ENCODE data around the gene NTRK3. TPM values are rescaled to one million over a fixed set of nuclear protein-coding genes. Genes with fewer than 3 reads are reported as not detected.
A peak's percentile ranks its signal among the peaks of the same experiment; 100 is the strongest.

The NTRK3 gene
- polyA plus RNA-seq, 1 experiment, result 0.21 TPM

DNA sequence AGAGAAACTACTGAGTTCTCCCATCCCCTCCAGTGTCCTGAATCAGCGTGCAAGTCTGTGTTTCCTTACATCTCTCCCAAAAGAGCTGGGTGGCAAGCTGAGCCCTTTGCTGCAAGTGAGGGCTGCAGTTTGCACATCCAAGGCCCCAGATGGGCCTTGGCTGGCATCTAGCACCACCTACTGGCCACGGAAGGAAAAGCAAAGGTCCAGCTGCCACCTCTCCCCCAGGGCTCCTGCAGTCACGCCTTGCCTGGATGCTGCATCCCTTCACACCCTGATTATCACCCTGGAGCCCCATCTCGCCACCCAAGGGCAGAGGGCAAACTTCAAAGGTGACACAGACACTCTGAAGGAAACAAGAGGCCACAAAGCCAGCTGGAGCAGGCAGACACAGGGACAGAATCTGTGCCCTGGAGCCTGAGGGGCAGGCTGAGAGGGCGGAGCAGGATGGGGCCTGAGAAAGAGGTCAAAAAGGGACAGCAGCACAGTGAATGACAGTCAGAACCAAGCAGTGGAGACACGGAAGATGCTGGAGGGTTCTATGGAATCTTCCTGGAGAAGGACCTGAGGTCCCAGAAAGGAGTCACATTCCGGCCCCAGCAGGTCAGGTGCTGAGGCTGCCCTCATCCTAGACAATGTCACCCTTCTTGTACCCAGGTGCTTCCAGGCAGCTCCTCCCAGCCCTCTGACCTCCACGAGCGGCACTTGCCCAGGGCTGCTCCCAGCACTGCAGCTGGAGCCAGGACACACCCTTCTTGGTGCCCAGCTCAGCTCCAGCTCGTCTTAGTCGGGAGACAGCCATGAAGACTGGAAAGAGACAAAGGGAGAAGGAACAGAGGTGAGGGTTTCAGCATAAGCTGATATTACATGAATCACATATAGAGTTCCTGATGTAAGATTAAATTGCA, 18.3 kb upstream of the NTRK3 start:
- H3K9me3 ChIP-seq (ENCODE audit: control insufficient read depth, insufficient read depth, low read length), result no peaks in the 10 kb centered on the region
- ChIA-PET POLR2A (no interaction called here), CTCF (interaction anchor here (0.6 to 2.2 kb wide), 14 partner anchors 9 to 1360 kb away, joined by 3 to 12 read pairs (median 4); no protein-coding TSS in a partner anchor)
- no peak overlapping the region for H3K27ac ChIP-seq (ENCODE audit: low read depth, low read length)
- DNase-seq (ENCODE audit: low read depth, low spot score), result peak; percentile 21
- TF ChIP-seq, protein P1, sequence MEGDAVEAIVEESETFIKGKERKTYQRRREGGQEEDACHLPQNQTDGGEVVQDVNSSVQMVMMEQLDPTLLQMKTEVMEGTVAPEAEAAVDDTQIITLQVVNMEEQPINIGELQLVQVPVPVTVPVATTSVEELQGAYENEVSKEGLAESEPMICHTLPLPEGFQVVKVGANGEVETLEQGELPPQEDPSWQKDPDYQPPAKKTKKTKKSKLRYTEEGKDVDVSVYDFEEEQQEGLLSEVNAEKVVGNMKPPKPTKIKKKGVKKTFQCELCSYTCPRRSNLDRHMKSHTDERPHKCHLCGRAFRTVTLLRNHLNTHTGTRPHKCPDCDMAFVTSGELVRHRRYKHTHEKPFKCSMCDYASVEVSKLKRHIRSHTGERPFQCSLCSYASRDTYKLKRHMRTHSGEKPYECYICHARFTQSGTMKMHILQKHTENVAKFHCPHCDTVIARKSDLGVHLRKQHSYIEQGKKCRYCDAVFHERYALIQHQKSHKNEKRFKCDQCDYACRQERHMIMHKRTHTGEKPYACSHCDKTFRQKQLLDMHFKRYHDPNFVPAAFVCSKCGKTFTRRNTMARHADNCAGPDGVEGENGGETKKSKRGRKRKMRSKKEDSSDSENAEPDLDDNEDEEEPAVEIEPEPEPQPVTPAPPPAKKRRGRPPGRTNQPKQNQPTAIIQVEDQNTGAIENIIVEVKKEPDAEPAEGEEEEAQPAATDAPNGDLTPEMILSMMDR (IDR thresholded peaks at IDR 0.05; ENCODE audit: low read depth, low read length), result peak; percentile 90
- H3K4me3 ChIP-seq (ENCODE audit: low read depth, low read length), result no peak overlapping the region
- no peaks in the 10 kb centered on the region for H3K27me3 ChIP-seq (ENCODE audit: control insufficient read depth, insufficient read depth, low read length)

GRCh38 chr15:88272421-88272820, 15.9 kb upstream of the NTRK3 start:
- Histone ChIP-seq H3K4me3 (ENCODE audit: low read depth, low read length) (no peak overlapping the region), H3K27me3 (ENCODE audit: control insufficient read depth, insufficient read depth, low read length) (no peaks in the 10 kb centered on the region), H3K9me3 (ENCODE audit: control insufficient read depth, insufficient read depth, low read length) (no peaks in the 10 kb centered on the region), H3K27ac (ENCODE audit: low read depth, low read length) (no peak overlapping the region)
- DNase-seq (ENCODE audit: low read depth, low spot score), result no peak
- TF ChIP-seq, protein P1 (IDR thresholded peaks at IDR 0.05; ENCODE audit: low read depth, low read length), result no peak
- ChIA-PET POLR2A (no interaction called here), CTCF (interaction anchor here (1.2 to 1.6 kb wide), 2 partner anchors 12 to 953 kb away, joined by 4 to 5 read pairs; no protein-coding TSS in a partner anchor)

DNA sequence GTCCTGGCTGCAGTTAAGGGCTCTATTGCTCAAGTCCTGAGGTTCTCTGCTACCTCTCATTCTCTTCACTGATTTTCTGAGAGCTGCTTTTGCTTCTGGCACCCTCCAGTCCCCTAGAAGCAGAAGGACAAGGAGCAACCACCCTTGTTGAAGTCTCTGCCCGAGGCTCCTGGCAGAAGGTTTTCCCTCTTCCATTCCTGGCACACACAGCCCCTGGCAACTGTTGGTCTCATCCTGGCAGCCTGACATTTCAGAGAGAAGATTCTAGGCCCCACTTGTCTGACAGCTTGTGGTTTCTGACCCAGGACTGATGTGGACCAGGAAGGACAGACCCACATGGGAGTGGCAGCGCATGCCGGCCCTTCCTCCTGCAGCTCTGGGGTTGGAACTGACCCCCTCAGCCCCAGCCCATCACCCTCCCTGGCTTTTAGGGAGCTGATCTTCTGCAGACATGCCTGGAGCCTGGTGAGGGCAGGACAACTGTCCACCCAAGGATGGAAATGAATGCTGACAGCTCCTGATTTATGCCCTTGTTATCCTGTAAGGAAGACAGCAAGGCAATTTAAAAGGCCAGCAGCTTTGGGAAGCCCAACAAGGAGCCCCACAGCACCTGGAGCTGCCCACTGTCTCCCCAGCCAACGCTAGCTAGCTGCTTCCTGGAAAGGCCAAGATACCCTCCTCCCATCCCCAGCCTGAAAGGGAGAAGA, 13.0 kb upstream of the NTRK3 start:
- no peak overlapping the region for H3K4me3 ChIP-seq (ENCODE audit: low read depth, low read length)
- no peak for DNase-seq (ENCODE audit: low read depth, low spot score)
- no peaks in the 10 kb centered on the region for H3K27me3 ChIP-seq (ENCODE audit: control insufficient read depth, insufficient read depth, low read length)
- H3K27ac ChIP-seq (ENCODE audit: low read depth, low read length), result no peak overlapping the region
- TF ChIP-seq, protein P1 (IDR thresholded peaks at IDR 0.05; ENCODE audit: low read depth, low read length), result no peak
- no peaks in the 10 kb centered on the region for H3K9me3 ChIP-seq (ENCODE audit: control insufficient read depth, insufficient read depth, low read length)
- POLR2A ChIA-PET, result no interaction called here
- CTCF ChIA-PET, result interaction anchor here (1.1 to 1.9 kb wide), 3 partner anchors 9 to 23 kb away, joined by 3 to 6 read pairs (median 5); no protein-coding TSS in a partner anchor

- ChIA-PET CTCF (no interaction called here), POLR2A (no interaction called here)
- DNase-seq (ENCODE audit: low read depth, low spot score), result no peak
- no peaks in the 10 kb centered on the region for H3K9me3 ChIP-seq (ENCODE audit: control insufficient read depth, insufficient read depth, low read length)
- TF ChIP-seq, protein P1 (IDR thresholded peaks at IDR 0.05; ENCODE audit: low read depth, low read length), result no peak
- H3K27me3 ChIP-seq (ENCODE audit: control insufficient read depth, insufficient read depth, low read length), result no peaks in the 10 kb centered on the region
- H3K27ac ChIP-seq (ENCODE audit: low read depth, low read length), result no peak overlapping the region
- no peak overlapping the region for H3K4me3 ChIP-seq (ENCODE audit: low read depth, low read length)
Measured at GRCh38 chr15:88267720-88268119, 11.2 kb upstream of the NTRK3 start.

DNA sequence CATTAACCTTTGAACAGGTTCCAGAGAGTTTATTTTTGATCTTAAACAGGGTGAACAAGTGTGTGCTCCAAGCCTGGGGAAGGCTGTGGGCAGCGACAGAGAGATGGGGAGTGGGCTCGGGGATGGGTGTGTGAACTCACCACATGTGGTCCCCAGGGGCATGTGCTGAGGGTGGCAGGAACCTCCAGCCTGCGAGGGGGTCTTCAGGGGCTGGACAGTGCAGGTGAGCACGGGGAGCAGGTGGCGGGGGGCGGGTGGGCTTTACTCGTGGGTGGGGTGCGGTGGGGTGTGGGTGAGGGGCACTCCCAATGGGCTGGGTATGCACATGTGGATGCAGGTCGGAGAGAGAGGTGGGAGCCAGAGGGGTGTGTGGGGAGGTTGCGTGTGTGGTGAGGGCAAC, 9.6 kb upstream of the NTRK3 start:
- Histone ChIP-seq H3K4me3 (ENCODE audit: low read depth, low read length) (no peak overlapping the region), H3K27me3 (ENCODE audit: control insufficient read depth, insufficient read depth, low read length) (peaks cover 3% of the 10 kb centered on the region), H3K27ac (ENCODE audit: low read depth, low read length) (no peak overlapping the region), H3K9me3 (ENCODE audit: control insufficient read depth, insufficient read depth, low read length) (no peaks in the 10 kb centered on the region)
- DNase-seq (ENCODE audit: low read depth, low spot score), result no peak
- TF ChIP-seq, protein P1 (IDR thresholded peaks at IDR 0.05; ENCODE audit: low read depth, low read length), result no peak
- ChIA-PET CTCF (no interaction called here), POLR2A (no interaction called here)

Measured in AG04450 (cell line).